Neural cell (in vitro differentiated cells): ENCODE results near the gene DCDC1.

Experiments
- CTCF ChIP-seq: fragments of 450-650 bp; IDR thresholded peaks from 2 replicates; pipeline ENCODE4 v1.5.1; 2014; ENCODE audit warnings: antibody characterized with exemption, mild to moderate bottlenecking, moderate library complexity; ENCODE audit not compliant: poor library complexity, severe bottlenecking
- EP300 ChIP-seq: fragments of 450-650 bp; conservative IDR thresholded peaks from 2 replicates; pipeline ENCODE4 v1.6.1; 2014; ENCODE audit warnings: antibody characterized with exemption, mild to moderate bottlenecking, moderate library complexity; ENCODE audit not compliant: poor library complexity, severe bottlenecking
- EZH2 ChIP-seq: fragments of 200-600, 300-800 bp; shearing (Covaris generic), sonication (generic); IDR thresholded peaks from 2 replicates; pipeline ENCODE4 v1.6.1; 2014; ENCODE audit warnings: antibody characterized with exemption, low read length, borderline replicate concordance, mild to moderate bottlenecking; ENCODE audit not compliant: insufficient read depth, poor library complexity, severe bottlenecking
- POLR2AphosphoS5 ChIP-seq: IDR thresholded peaks from 2 replicates; pipeline ENCODE4 v1.6.1; 2012
- RAD21 ChIP-seq: fragments of 450-650 bp; conservative IDR thresholded peaks from 2 replicates; pipeline ENCODE4 v1.6.1; 2014; ENCODE audit warnings: antibody characterized with exemption, mild to moderate bottlenecking, moderate library complexity
- REST ChIP-seq: IDR thresholded peaks from 2 replicates; pipeline ENCODE4 v1.6.1; 2012; ENCODE audit warnings: borderline replicate concordance

- no peak for TF ChIP-seq CTCF
- TF ChIP-seq REST: no peak
- TF ChIP-seq EZH2: no peak
- TF ChIP-seq POLR2AphosphoS5: no peak
- TF ChIP-seq RAD21: no peak
- no peak for TF ChIP-seq EP300
Measured at GRCh38 chr11:31375879-31376278, 6.3 kb upstream of the DCDC1 start.
